GM21526 (cell line): ENCODE data around the gene CSF1R.

ENCODE experiments used
- ATAC-seq: cut with Tn5 transposase; IDR thresholded peaks from one replicate; pipeline ENCODE4 v1.9.1; 2021; ENCODE audit warnings: moderate library complexity; ENCODE audit not compliant: unreplicated experiment, low FRiP score

CSF1R gene

GRCh38 chr5:150121448-150122157 lies 35.2 kb upstream of the CSF1R start:
- ATAC-seq = no peak

- no peak for ATAC-seq
Observed at GRCh38 chr5:150120617-150121447, 34.5 kb upstream of the CSF1R start.

- no peak for ATAC-seq
Observed at GRCh38 chr5:150120062-150120441, 33.7 kb upstream of the CSF1R start.

- ATAC-seq = no peak
Observed at GRCh38 chr5:150119421-150120061, 33.2 kb upstream of the CSF1R start.

- no peak for ATAC-seq
Observed at GRCh38 chr5:150118561-150119229, 32.3 kb upstream of the CSF1R start.

- ATAC-seq = no peak
Observed at GRCh38 chr5:150117945-150118560, 31.7 kb upstream of the CSF1R start.

GRCh38 chr5:150116667-150117400 lies 30.5 kb upstream of the CSF1R start:
- no peak for ATAC-seq

GRCh38 chr5:150114773-150115408 lies 28.5 kb upstream of the CSF1R start:
- no peak for ATAC-seq

- ATAC-seq = no peak
Observed at GRCh38 chr5:150114102-150114641, 27.8 kb upstream of the CSF1R start.

- ATAC-seq = no peak
Observed at GRCh38 chr5:150113047-150113744, 26.8 kb upstream of the CSF1R start.

GRCh38 chr5:150112201-150113046 lies 26.1 kb upstream of the CSF1R start:
- no peak for ATAC-seq

GRCh38 chr5:150111122-150111521 lies 24.8 kb upstream of the CSF1R start:
- no peak for ATAC-seq

- ATAC-seq = no peak
Observed at GRCh38 chr5:150109921-150110320, 23.6 kb upstream of the CSF1R start.

- no peak for ATAC-seq
Observed at GRCh38 chr5:150108711-150109514, 22.6 kb upstream of the CSF1R start.

GRCh38 chr5:150107909-150108447 lies 21.6 kb upstream of the CSF1R start:
- ATAC-seq = no peak

GRCh38 chr5:150106674-150107426 lies 20.5 kb upstream of the CSF1R start:
- no peak for ATAC-seq
